GM12878 (cell line): ENCODE data around the gene GRM7.

ENCODE experiments used
- REST ChIP-seq: IDR thresholded peaks from 2 replicates; pipeline ENCODE4 v1.6.1; 2012; ENCODE audit warnings: mild to moderate bottlenecking, low read depth, low read length
- SUZ12 ChIP-seq: fragments of 200-600 bp; sonication (generic); IDR thresholded peaks from one replicate; pipeline ENCODE4 v1.6.1; 2018; ENCODE audit warnings: antibody characterized with exemption, mild to moderate bottlenecking; ENCODE audit not compliant: unreplicated experiment
- YY1 ChIP-seq: IDR thresholded peaks from 2 replicates; pipeline ENCODE4 v1.6.1; 2011; ENCODE audit warnings: low read depth, mild to moderate bottlenecking, low read length
- ZNF217 ChIP-seq: fragments of 450-650 bp; IDR thresholded peaks from 2 replicates; pipeline ENCODE4 v1.6.1; 2017; ENCODE audit warnings: antibody characterized with exemption, mild to moderate bottlenecking
- ZNF687 ChIP-seq: fragments of 450-650 bp; IDR thresholded peaks from 2 replicates; pipeline ENCODE4 v1.6.1; 2017; ENCODE audit warnings: mild to moderate bottlenecking, moderate library complexity

DNA sequence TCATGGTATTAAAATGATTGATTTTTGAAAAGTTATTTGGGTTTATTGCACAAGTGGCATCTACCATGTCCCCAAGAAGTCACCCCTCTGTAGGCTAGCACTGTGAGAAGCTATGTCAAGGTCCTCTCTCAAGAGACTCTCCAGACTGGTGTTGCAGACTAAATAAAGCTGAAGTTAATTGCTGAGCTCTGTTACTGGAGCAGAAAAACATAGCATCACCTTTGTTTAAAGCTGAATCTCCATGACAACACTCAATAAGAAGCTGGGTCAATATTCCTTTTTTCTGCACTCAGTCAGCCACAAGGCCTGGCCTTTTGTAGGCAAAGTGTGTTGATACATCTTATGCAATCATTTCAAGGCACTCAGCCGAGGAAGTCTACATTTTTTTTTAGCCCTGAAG is 834.1 kb downstream of the GRM7 start:
- no peak for TF ChIP-seq SUZ12
- TF ChIP-seq YY1, result no peak
- no peak for TF ChIP-seq ZNF687
- TF ChIP-seq ZNF217, result no peak
- TF ChIP-seq REST, result no peak
